Measurements from ENCODE around the gene CFAP97D1. TPM values are rescaled to one million over a fixed set of nuclear protein-coding genes. Genes with fewer than 3 reads are reported as not detected.

CFAP97D1 gene
- polyA plus RNA-seq, 2 of the 4 experiments (the other 2 are of a cell fraction) = not detected

- TF ChIP-seq, protein P1, sequence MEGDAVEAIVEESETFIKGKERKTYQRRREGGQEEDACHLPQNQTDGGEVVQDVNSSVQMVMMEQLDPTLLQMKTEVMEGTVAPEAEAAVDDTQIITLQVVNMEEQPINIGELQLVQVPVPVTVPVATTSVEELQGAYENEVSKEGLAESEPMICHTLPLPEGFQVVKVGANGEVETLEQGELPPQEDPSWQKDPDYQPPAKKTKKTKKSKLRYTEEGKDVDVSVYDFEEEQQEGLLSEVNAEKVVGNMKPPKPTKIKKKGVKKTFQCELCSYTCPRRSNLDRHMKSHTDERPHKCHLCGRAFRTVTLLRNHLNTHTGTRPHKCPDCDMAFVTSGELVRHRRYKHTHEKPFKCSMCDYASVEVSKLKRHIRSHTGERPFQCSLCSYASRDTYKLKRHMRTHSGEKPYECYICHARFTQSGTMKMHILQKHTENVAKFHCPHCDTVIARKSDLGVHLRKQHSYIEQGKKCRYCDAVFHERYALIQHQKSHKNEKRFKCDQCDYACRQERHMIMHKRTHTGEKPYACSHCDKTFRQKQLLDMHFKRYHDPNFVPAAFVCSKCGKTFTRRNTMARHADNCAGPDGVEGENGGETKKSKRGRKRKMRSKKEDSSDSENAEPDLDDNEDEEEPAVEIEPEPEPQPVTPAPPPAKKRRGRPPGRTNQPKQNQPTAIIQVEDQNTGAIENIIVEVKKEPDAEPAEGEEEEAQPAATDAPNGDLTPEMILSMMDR (IDR thresholded peaks at IDR 0.05) = no peak
- TF ChIP-seq, protein P2, sequence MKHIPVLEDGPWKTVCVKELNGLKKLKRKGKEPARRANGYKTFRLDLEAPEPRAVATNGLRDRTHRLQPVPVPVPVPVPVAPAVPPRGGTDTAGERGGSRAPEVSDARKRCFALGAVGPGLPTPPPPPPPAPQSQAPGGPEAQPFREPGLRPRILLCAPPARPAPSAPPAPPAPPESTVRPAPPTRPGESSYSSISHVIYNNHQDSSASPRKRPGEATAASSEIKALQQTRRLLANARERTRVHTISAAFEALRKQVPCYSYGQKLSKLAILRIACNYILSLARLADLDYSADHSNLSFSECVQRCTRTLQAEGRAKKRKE (CRISPR knock-in tag; IDR thresholded peaks at IDR 0.05; ENCODE audit: low read depth) = no peak
- TF ChIP-seq JUNB (IDR thresholded peaks at IDR 0.05) = no peak
Measured at GRCh38 chr17:43770957-43771356, 9.3 kb upstream of the CFAP97D1 start (continued).

- FAIRE-seq = peak; percentile 39
- no peak overlapping the region for H3K4me3 ChIP-seq
Measured at GRCh38 chr17:43771463-43771862, 8.8 kb upstream of the CFAP97D1 start.

More at GRCh38 chr17:43771463-43771862, 8.8 kb upstream of the CFAP97D1 start:
- ATAC-seq = no peak
- TF ChIP-seq TP53 (CRISPR knock-in tag; IDR thresholded peaks at IDR 0.05) (no peak), EHMT2 (IDR thresholded peaks at IDR 0.05; ENCODE audit: low read depth) (no peak), HOXA7 (CRISPR knock-in tag; IDR thresholded peaks at IDR 0.05) (no peak), REST (IDR thresholded peaks at IDR 0.05) (no peak), ZFP36 (IDR thresholded peaks at IDR 0.05; ENCODE audit: borderline replicate concordance, partially characterized antibody) (no peak), PHF8 (IDR thresholded peaks at IDR 0.05; ENCODE audit: borderline replicate concordance, low read depth) (no peak), CBX2 (IDR thresholded peaks at IDR 0.05; ENCODE audit: borderline replicate concordance, low read depth) (no peak), BHLHE40 (IDR thresholded peaks at IDR 0.05; ENCODE audit: low read depth, low read length) (no peak), HMGXB4 (CRISPR knock-in tag; IDR thresholded peaks at IDR 0.05; ENCODE audit: borderline replicate concordance) (no peak), RARB (CRISPR knock-in tag; IDR thresholded peaks at IDR 0.05) (no peak), HDAC2 (IDR thresholded peaks at IDR 0.05) (no peak), ZSCAN20 (CRISPR knock-in tag; IDR thresholded peaks at IDR 0.05) (no peak), EHF (CRISPR knock-in tag; IDR thresholded peaks at IDR 0.05) (no peak), FOXS1 (CRISPR knock-in tag; IDR thresholded peaks at IDR 0.05) (no peak), POLR2AphosphoS2 (conservative IDR thresholded peaks at IDR 0.05; ENCODE audit: low read length) (no peak)
- Histone ChIP-seq H3K9me3 (no peaks in the 10 kb centered on the region), H3K27ac (no peak overlapping the region), H3K4me1 (peaks cover 18% of the 10 kb centered on the region), H3K4me2 (no peak overlapping the region)
- ChIA-PET CTCF (interaction anchor here (0.6 to 7.9 kb wide), 5 partner anchors 9 to 225 kb away, joined by 3 to 151 read pairs (median 11); partner anchors contain the start of genes CD300LG, ETV4 and SOST), POLR2A (no interaction called here)
- 87% methylated on average over 9 of the region's 9 CpGs for WGBS (ENCODE audit: missing lambda C conversion rate)
- DNase-seq (ENCODE audit: low read depth in 1 of 2, low spot score in 1 of 2) = no peak

Data from A549 (cell line).